HuH-7.5 (cell line): Measurements from ENCODE around the gene TYW5.

Experiments used
- DNase-seq: peaks from one replicate; pipeline ENCODE4 v3.0.0; 2011; ENCODE audit warnings: low spot score

The TYW5 gene

DNA sequence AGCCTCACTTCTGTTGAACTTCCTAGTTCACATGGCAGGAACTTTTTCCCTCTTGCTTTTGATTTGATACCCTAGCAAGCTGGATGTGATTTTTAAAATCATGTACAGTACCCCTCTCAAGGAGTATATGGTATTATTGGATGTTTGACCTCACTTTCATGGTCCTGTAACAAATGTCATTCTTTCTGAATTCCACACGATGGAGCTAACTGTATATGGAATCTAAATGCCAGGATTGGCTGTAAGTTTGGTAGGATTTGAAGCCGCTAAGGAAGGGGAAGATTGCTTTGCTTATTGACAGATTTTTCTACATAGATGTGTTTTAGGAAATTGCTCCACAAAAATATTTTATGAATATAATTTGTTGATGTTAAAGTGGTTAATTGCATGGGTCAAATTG is 18.4 kb upstream of the TYW5 start:
- no peak for DNase-seq

DNA sequence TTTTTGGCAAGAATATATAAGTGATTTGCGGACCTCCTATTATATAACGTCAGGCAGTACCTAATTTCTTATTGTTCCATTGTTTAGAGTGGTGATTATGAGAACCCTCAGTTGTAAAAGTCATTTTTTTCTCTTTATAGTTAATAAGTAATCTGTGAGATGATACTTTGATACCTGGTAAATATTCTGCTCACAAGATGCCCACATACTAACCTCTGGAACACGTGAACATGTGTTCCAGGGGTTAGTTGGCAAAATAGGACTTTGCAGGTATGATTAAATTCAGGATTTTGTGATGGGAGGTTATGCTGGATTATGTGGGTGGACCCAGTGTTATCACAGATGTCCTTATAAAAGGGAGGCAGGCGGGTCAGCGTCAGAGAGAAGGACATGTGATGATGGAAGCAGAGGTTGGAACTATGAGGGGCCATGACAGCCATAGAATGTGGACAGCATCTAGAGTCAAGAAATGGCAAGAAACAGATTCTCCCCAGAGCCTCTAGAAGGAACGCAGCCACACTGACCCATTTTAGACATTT is 16.9 kb upstream of the TYW5 start:
- DNase-seq, result no peak

DNA sequence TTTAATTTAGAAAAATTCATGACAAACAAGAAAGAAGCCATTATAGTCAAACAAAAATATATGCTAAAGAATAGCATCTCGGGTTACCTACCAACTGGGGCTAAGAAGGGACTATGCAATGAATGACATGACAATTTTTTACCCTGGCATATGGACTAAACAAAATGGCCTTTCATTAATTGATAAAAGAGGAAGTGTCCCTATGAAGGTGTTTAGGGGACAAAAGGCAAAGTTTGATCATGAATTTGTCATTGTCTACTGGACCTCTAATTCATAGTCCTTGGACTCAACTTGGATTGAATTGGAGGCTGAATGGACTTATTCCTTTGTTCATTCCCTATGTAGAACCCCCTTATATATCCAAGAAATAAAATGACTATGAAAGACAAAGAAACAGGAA is 12.8 kb upstream of the TYW5 start:
- DNase-seq, result no peak

DNA sequence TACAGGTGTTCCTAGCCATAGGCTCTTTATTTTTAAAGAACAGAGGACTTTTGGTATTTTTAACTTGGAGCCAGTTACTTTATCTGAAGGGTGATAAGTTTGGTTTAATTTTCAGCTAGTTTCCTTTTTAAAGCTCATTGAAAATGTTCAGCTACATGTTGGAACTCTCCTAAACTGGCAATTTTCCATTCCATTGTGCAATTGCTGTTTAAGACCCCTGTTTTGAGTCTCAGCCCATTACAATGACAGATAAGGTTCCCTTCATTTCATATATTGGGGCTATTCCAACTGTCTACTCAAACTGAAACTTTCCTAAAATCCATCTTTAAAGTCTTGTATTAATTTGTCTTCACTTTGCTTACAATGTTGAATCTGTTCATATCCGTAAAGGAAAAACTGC is 11.7 kb upstream of the TYW5 start:
- DNase-seq, result no peak

- DNase-seq, result no peak
Measured at GRCh38 chr2:199966405-199966804, 11.1 kb upstream of the TYW5 start.

GRCh38 chr2:199962203-199962602 is 6.9 kb upstream of the TYW5 start:
- no peak for DNase-seq

- DNase-seq, result no peak
Measured at GRCh38 chr2:199958014-199958413, 2.7 kb upstream of the TYW5 start.

DNA sequence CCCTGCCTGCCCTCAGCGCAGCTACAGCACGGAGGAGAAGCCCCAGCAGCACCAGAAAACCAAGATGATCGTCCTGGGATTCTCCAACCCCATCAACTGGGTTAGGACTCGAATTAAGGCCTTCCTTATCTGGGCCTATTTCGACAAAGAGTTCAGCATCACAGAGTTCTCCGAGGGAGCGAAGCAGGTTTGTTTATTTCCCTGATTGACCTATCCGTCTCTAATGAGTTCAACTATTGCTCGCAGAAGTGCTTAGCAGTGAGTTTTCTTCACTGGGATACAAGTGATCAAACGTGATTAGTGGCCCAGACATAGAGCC is 730 bp upstream of the TYW5 start:
- DNase-seq, result no peak

- DNase-seq, result no peak
Measured at GRCh38 chr2:199955007-199955338, 318 bp downstream of the TYW5 start.

DNA sequence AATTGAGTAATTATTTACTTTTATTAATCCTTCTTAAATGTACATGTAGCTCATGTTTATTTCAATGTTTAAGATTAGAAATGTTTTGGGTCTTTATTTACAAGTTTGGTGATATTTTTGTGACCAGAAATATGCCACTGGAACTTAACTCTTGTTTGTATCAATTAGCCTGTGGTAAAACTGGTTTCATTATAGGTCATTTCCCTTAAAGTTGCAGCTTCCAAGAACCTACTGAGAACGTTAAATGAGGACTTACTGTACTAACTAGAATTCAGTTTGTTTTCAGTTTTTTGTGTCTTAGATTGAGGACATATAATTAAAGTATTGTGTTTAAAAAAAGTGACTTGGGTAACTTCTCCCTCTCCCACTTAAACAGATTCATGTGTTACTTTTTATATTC is 4.3 kb downstream of the TYW5 start:
- DNase-seq, result no peak

GRCh38 chr2:199950396-199950795 is 4.9 kb downstream of the TYW5 start:
- DNase-seq, result no peak

- DNase-seq, result no peak
Measured at GRCh38 chr2:199946836-199947235, 8.5 kb downstream of the TYW5 start.

GRCh38 chr2:199946196-199946595 is 9.1 kb downstream of the TYW5 start:
- DNase-seq, result no peak

- DNase-seq, result no peak
Measured at GRCh38 chr2:199943373-199943772, 11.9 kb downstream of the TYW5 start.

DNA sequence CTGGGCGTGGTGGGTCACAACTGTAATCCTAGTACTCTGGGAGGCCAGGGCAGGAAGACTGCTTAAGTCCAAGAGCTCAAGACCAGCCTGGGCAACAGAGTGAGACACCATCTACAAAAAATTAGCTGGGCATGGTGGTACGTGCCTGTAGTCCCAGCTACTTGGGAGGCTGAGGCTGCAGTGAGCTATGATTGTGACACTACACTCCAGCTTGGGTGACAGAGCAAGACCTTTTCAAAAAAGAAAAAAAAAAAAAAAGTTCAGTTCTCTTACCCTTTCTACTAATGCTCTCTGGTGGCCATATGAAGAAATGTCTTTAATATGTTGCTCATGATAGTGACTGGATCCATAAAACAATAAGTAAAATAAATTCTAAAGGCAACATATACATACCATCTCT is 14.9 kb downstream of the TYW5 start:
- DNase-seq, result no peak

DNA sequence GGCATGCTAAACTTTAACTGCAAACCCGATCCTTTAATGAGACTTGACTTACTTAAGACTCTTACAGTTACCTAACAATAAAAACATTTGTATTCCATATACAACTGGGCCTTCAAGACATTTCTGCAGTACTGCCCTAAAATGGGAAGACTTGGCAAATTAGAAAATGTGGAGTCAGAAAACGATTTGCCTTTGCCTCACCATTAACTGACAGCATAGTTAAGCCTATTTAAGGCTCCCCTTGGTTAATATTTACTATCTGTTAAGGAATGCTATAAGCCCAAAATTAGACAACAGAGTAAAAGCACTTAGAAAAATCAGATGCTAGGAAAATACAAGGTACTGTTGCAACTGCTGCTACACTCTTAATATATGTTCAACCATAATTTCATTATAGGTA is 18.7 kb downstream of the TYW5 start:
- DNase-seq, result no peak

- no peak for DNase-seq
Measured at GRCh38 chr2:199933466-199933865, 21.8 kb downstream of the TYW5 start.

DNA sequence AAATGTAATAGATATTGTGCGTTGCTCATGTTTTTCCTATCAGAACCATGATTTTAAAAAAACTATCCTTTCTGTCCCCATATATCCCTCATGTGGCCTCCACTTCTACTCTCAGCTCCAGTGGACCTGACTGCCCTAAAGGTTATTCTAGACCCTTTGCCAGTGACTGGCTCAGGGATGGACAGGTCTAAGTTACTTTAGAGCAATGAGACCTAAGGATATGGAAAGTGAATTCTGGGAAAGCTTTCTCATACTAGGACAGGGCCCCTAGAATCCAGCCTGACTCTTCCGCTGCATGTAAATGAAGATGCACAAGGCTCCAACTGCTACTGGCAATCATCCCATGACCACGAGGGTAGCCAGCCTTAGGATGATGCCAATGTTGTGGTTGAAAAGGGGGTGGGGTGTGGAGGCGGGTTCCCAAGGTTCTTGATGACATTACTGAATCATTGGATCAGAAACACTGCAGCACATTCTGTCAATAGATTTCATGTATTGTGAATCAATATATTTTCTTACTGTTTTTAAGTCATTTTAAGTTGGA is 22.9 kb downstream of the TYW5 start:
- DNase-seq, result no peak

DNA sequence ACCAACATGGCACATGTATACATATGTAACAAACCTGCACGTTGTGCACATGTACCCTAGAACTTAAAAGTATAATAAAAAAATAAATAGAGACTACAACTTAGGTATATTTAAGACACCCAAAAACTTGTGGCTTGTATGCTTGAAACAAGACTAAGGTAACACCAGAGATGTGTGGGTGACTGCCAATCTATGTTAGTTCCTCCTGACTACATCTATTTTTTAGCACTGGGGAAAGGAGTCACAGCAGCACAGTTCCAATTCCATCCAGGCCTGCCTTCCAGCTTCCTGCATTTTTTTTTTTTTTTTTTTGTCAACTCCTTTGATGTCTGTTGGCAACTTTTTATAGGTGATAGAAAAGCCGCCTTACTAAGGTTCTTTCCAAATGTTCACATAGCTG is 26.0 kb downstream of the TYW5 start:
- DNase-seq, result no peak

- DNase-seq, result no peak
Measured at GRCh38 chr2:199928626-199929025, 26.7 kb downstream of the TYW5 start.

- no peak for DNase-seq
Measured at GRCh38 chr2:199928226-199928625, 27.1 kb downstream of the TYW5 start.

- DNase-seq, result no peak
Measured at GRCh38 chr2:199926806-199927205, 28.5 kb downstream of the TYW5 start.

GRCh38 chr2:199923924-199924323 is 31.4 kb downstream of the TYW5 start:
- DNase-seq, result no peak

- no peak for DNase-seq
Measured at GRCh38 chr2:199922856-199923255, 32.4 kb downstream of the TYW5 start.

DNA sequence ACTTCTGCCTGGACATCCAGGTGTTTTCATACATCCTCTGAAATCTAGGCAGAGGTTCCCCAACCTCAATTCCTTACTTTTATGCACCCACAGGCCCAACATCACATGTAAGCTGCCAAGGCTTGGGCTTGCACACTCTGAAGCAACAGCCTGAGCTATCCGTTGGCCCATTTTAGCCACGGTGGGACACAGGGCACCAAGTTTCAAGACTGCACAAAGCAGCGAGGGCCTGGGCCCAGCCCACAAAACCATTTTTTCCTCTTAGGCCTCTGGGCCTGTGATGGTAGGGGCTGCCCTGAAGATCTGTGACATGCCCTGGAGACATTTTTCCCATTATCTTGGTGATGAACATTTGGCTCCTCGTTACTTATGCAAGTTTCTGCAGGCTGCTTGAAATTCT is 38.3 kb downstream of the TYW5 start:
- no peak for DNase-seq
